Skeletal muscle tissue (tissue), 4 donors: ENCODE data around the gene CTCFL. TPM values are rescaled to one million over a fixed set of nuclear protein-coding genes. Genes with fewer than 3 reads are reported as not detected.

Source experiments
- H3K27ac ChIP-seq: one replicate; pipeline ENCODE4 v1.7.0; 2013; ENCODE audit warnings: mild to moderate bottlenecking, low read depth, low read length, inconsistent platforms
- H3K27me3 ChIP-seq, 3 donors: one replicate each; pipeline ENCODE4 v1.7.0; 2013; ENCODE audit warnings: low read length in 3 of 3; ENCODE audit not compliant: control insufficient read depth in 3 of 3, insufficient read depth in 3 of 3
- H3K36me3 ChIP-seq, 3 donors: one replicate each; pipeline ENCODE4 v1.7.0; 2013; ENCODE audit warnings: low read length in 3 of 3; ENCODE audit not compliant: control insufficient read depth in 3 of 3, insufficient read depth in 3 of 3
- H3K4me1 ChIP-seq, 3 donors: one replicate each; pipeline ENCODE4 v1.7.0; 2013; ENCODE audit warnings: low read length in 3 of 3, mild to moderate bottlenecking in 3 of 3; ENCODE audit not compliant: control insufficient read depth in 3 of 3, insufficient read depth in 3 of 3
- H3K4me3 ChIP-seq, 3 donors: one replicate each; pipeline ENCODE4 v1.7.0; 2013; ENCODE audit warnings: low read length in 3 of 3
- H3K9ac ChIP-seq, 3 donors: one replicate each; pipeline ENCODE4 v1.7.0; 2013; ENCODE audit warnings: low read length in 3 of 3, mild to moderate bottlenecking in 3 of 3, moderate library complexity in 2 of 3, low read depth in 1 of 3
- H3K9me3 ChIP-seq, 3 donors: one replicate each; pipeline ENCODE4 v1.7.0; 2013; ENCODE audit warnings: low read length in 3 of 3; ENCODE audit not compliant: control insufficient read depth in 3 of 3
- total RNA-seq: library from RNA; depleted of rRNA; stranded (reverse); fragments of >200 nt; gene quantifications from one replicate; pipeline ENCODE4 v1.2.3, GENCODE V29; 2014
- donor health status: Osteomylitis.

Gene CTCFL, protein sequence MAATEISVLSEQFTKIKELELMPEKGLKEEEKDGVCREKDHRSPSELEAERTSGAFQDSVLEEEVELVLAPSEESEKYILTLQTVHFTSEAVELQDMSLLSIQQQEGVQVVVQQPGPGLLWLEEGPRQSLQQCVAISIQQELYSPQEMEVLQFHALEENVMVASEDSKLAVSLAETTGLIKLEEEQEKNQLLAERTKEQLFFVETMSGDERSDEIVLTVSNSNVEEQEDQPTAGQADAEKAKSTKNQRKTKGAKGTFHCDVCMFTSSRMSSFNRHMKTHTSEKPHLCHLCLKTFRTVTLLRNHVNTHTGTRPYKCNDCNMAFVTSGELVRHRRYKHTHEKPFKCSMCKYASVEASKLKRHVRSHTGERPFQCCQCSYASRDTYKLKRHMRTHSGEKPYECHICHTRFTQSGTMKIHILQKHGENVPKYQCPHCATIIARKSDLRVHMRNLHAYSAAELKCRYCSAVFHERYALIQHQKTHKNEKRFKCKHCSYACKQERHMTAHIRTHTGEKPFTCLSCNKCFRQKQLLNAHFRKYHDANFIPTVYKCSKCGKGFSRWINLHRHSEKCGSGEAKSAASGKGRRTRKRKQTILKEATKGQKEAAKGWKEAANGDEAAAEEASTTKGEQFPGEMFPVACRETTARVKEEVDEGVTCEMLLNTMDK
- not detected for total RNA-seq

DNA sequence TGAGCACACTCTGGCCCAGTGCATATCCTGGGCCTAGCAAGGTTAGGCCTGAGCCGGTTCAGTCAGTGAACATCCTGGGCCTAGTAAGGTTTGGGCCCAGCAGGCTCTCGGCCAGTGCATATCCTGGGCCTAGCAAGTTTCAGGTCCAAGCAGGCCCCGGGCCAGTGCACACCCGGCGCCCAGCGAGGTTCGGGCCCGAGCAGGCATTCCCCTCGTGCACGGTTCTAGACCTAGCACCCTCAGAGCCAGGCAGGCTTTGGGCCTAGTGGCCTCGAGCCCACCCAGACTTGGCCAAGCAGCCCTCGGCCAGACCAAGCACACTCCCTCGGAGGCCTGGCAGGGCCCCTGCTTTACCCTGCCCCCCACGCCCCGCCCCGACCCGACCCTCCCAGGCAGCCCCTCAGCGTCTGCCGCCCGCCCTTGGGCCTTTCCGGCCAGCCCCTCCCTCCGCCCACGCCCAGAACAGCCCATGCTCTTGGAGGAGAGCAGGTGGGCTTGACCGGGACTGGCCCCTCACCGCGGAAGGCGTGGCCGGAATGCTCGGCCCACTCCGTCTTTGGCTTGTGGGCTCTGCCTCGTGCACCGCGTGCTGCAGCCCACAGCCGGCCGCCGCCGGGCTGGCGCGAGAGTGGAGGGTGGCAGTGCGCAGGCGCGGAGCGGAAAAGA lies at the start of gene CTCFL:
CTCFL (minus strand) TSS at position 630 of the 666 bp plus-strand sequence. CDS start 935 bp downstream, outside the sequence.
- Histone ChIP-seq H3K27me3 (peaks cover 0 to 2% (median 0%) of the 10 kb centered on the region in 3 donors), H3K4me3 (no peak within 1 kb of the TSS), H3K9me3 (no peaks in the 10 kb centered on the region), H3K9ac (no peak within 1 kb of the TSS), H3K4me1 (no peaks in the 10 kb centered on the region), H3K36me3 (no peaks in the 10 kb centered on the region), H3K27ac (no peak within 1 kb of the TSS)

DNA sequence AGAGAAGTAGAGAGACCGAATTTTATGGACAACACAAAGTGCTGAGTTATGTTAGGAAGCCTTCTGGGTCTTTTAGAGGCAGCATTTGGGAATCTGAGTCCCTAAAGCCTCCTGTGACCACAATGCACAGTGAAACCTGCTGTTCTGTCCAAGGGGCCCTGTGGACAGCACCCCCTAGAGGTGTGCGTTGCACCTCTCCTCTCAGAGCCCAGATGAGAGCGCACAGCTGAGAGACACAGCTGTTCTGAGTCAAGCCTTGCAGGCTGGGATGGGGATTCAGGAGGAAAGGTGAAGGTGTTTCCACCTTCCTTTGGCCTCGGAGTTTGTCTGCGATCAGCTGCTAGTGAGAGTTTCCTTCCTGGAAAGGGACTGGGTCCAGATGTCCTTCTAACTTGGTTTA lies 49.0 kb upstream of the CTCFL start:
- no peaks in the 10 kb centered on the region for H3K9me3 ChIP-seq
- H3K36me3 ChIP-seq, result no peaks in the 10 kb centered on the region
- no peak overlapping the region for H3K4me3 ChIP-seq
- H3K27ac ChIP-seq, result no peak overlapping the region
- peaks cover 29 to 43% (median 38%) of the 10 kb centered on the region in 3 donors for H3K27me3 ChIP-seq
- no peaks in the 10 kb centered on the region for H3K4me1 ChIP-seq
- no peak overlapping the region for H3K9ac ChIP-seq

DNA sequence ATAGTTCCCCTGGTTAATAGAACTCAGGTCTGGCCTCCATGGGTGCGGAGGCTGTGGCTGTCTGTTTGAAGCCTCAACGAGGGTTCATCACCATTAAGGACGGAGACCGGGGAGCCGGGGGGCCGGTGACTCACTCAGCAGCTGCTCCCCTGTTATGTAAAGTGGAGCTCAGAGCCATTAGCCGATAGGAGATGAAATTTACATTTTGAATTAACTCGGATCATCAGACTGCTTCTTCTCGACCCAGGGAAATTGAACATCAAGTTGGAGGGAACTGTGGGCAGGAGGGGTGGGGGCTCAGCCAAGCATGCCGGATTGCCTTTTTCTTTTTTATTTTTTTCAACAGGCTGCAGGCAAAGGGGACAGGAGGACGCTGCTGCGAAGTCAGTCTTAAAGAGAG lies 48.3 kb upstream of the CTCFL start:
- no peaks in the 10 kb centered on the region for H3K9me3 ChIP-seq
- H3K27ac ChIP-seq, result no peak overlapping the region
- H3K4me3 ChIP-seq, result no peak overlapping the region
- no peaks in the 10 kb centered on the region for H3K4me1 ChIP-seq
- H3K27me3 ChIP-seq, result peaks cover 29 to 43% (median 34%) of the 10 kb centered on the region in 3 donors
- no peak overlapping the region for H3K9ac ChIP-seq
- no peaks in the 10 kb centered on the region for H3K36me3 ChIP-seq

DNA sequence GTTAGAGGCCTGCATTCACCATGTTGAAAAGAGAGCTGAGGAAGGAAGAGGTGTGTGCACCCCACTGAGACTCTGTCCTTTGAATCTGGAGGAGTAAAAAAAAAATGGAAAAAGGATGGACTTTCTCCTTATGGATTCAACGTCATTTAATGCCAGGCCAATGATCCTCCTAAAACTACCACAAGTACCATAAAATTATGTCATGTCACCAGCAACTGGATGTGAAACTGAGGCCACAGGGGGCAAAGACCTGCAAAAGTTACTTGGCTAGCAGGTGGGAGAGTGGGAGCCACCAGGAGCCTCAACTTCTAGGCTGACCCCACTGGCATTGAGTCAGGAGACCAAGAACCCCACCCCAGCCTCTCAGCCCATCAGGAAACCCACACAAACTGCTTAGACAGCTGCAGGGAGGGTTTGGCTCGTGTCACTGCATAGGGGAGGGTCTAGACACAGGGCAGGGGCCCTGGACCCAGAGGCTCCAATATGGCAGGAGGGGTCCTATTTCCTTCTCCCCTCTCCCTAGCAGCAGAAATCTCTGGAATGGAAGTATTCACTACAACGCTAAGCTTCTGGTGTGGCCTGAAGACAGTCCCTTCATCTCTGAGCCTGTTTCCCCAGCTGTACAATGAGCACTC lies 47.0 kb upstream of the CTCFL start:
- H3K9ac ChIP-seq, result no peak overlapping the region
- H3K27me3 ChIP-seq, result peaks cover 38 to 45% (median 42%) of the 10 kb centered on the region in 3 donors
- no peaks in the 10 kb centered on the region for H3K4me1 ChIP-seq
- no peak overlapping the region for H3K4me3 ChIP-seq
- no peak overlapping the region for H3K27ac ChIP-seq
- H3K36me3 ChIP-seq, result no peaks in the 10 kb centered on the region
- no peaks in the 10 kb centered on the region for H3K9me3 ChIP-seq

DNA sequence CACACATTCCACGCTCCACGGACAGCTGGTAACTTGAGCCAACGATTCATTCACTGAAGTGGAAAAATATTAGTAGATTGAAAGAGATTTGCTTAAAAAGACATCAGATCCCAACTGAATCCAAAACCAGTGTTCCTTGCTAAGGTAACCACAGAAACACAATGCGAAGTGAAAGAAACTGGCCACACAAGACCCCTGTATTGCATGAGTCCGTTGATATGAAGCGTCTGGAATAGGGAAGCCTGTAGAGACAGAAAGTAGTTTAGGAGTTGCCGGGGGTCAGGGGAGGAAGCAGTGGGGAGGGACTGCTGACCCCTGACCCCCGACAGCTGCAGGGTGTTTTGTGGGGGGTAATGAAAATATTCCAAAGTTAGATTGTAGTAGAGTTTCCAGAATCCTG lies 46.0 kb upstream of the CTCFL start:
- H3K27me3 ChIP-seq, result peaks cover 37 to 41% (median 40%) of the 10 kb centered on the region in 3 donors
- H3K27ac ChIP-seq, result no peak overlapping the region

DNA sequence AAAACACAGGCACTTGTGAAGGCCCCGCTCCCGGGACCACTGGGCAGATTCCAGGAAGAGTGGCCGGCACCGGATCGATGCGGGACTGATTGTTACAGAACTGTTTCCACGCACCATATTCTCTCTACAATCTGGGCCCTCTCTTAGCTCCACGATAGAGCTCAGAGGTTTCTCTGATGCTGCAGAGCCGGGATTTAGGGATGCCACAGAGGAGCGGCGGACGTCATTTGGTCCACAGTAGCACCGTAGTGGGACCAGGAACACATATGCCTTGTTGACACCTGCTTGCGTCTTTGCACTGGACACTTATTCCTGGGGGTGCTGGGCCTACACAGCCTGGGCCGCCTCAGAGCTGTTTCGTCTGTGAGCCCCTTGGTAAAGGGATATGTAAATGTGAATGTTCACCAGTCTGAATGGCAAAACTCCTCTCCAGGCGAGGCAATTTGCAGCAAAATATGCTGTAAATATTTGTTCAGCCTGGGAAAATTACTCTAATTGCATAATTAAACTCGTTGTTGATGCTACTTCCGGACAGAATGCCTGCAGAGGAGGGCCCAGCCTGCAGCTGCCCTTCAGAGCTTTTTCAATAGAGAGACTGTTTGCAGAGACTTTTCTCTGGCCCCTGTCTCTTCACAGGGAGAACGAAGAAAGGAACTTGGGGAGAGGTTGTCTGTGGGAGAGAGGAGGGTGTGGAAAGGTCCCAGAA lies 45.4 kb upstream of the CTCFL start:
- no peak overlapping the region for H3K4me3 ChIP-seq
- no peaks in the 10 kb centered on the region for H3K4me1 ChIP-seq
- no peaks in the 10 kb centered on the region for H3K9me3 ChIP-seq
- H3K36me3 ChIP-seq, result no peaks in the 10 kb centered on the region
- H3K27ac ChIP-seq, result no peak overlapping the region
- H3K27me3 ChIP-seq, result peaks cover 34 to 46% (median 40%) of the 10 kb centered on the region in 3 donors
- H3K9ac ChIP-seq, result no peak overlapping the region

More for the DNA sequence above, 46.0 kb upstream of the CTCFL start:
- no peak overlapping the region for H3K4me3 ChIP-seq
- H3K9ac ChIP-seq, result no peak overlapping the region
- H3K9me3 ChIP-seq, result no peaks in the 10 kb centered on the region
- no peaks in the 10 kb centered on the region for H3K4me1 ChIP-seq
- H3K36me3 ChIP-seq, result no peaks in the 10 kb centered on the region

DNA sequence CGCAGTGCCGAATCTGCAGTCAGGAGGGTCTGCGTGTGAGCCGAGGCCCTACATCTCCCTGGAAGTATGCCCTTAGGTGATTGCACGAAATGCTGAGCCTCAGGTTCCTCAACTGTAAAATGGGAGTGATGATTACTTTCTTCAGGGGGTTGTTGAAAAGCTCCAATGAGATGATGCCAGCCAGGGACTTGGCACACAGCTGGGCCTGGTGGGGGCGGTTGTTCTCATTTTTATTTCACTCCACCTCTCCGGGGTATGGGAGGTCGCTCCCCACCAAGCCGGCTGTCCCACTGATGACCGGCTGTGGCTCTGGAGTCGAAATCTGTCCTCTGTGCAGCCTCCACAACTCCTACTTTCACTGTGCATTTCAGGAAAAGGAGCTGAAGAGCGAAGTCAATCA lies 44.0 kb upstream of the CTCFL start:
- Histone ChIP-seq H3K9me3 (no peaks in the 10 kb centered on the region), H3K9ac (no peak overlapping the region), H3K27ac (no peak overlapping the region), H3K4me1 (no peaks in the 10 kb centered on the region), H3K36me3 (no peaks in the 10 kb centered on the region), H3K27me3 (peaks cover 31 to 39% (median 37%) of the 10 kb centered on the region in 3 donors), H3K4me3 (no peak overlapping the region)

DNA sequence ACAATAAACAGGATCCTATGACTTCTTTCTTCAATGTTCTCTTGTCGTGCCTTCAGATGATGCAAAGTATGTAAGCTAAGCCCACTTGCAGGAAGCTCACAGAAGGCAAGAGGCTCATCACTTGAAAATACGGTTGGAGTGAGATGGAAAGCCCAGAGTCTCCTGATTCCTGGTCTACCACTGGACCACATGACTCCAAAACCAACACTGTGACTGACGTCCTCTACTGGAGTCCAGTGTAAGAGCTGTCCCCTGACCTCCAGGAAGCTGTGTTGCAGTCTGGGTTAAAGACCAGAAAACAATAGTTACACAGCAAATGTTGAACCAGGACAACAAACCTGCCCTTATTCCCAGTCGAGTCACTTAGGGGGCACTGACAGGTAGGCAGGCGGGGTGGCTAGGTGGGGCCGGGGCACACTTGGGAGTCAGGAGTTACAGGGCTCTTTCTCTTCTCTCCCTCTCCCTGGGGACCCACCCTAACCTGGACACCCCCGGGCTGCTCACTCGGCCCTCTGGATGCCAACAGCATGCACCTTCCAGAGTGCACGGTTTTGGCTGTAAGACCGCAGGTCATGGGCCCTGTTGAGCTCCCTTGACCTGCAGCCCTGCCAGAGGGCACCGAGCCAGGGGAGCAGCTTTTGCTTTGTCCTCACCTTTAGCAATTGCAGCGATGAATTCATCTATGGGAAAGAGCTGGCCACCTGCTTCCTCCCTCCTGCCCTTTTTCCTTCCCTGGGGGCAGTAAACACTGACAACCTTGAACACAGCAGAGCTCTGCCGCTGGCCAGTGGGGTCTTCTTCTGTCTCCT lies 43.4 kb upstream of the CTCFL start:
- H3K27me3 ChIP-seq, result peaks cover 28 to 38% (median 36%) of the 10 kb centered on the region in 3 donors
- no peaks in the 10 kb centered on the region for H3K4me1 ChIP-seq
- no peaks in the 10 kb centered on the region for H3K36me3 ChIP-seq

More for the DNA sequence above, 43.4 kb upstream of the CTCFL start:
- Histone ChIP-seq H3K9ac (no peak overlapping the region), H3K9me3 (no peaks in the 10 kb centered on the region), H3K27ac (no peak overlapping the region), H3K4me3 (no peak overlapping the region)
